Uterus (tissue), 2 donors: ENCODE results near the gene APOM.

Experiments
- POLR2A ChIP-seq, 2 donors: fragments of 450-650 bp; IDR thresholded peaks; one replicate each; pipeline ENCODE4 v1.6.1; 2016; ENCODE audit warnings: antibody characterized with exemption in 2 of 2, mild to moderate bottlenecking in 1 of 2, moderate library complexity in 1 of 2
- TF ChIP-seq, protein P1 (sequence below), 4 experiments: fragments of 200-600 bp in 2 of 4; fragments of 450-650 bp in 2 of 4; sonication (generic) in 2 of 4; IDR thresholded peaks; one replicate each; pipeline ENCODE4 v1.5.1; 2016 to 2019; ENCODE audit warnings: antibody characterized with exemption in 4 of 4, mild to moderate bottlenecking in 2 of 4, moderate library complexity in 1 of 4

DNA sequence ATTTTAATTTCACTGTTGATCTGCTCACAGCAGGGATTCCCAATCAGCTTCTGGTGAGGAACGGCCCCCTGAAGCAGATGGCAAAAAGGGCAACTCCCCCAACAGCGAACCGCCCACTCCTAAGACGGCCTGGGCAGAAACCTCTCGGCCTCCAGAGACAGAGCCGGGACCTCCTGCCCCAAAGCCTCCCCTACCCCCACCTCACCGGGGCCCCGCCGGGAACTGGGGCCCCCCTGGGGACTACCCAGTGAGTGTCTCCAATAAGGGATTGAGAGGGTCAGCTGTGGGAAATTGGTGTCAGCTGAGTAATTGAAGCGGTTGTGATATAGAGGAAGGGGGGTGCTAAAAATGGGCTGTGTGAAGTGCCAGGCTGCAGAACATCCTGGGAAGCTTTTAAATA lies 28.7 kb upstream of the APOM start:
- TF ChIP-seq, protein P1, sequence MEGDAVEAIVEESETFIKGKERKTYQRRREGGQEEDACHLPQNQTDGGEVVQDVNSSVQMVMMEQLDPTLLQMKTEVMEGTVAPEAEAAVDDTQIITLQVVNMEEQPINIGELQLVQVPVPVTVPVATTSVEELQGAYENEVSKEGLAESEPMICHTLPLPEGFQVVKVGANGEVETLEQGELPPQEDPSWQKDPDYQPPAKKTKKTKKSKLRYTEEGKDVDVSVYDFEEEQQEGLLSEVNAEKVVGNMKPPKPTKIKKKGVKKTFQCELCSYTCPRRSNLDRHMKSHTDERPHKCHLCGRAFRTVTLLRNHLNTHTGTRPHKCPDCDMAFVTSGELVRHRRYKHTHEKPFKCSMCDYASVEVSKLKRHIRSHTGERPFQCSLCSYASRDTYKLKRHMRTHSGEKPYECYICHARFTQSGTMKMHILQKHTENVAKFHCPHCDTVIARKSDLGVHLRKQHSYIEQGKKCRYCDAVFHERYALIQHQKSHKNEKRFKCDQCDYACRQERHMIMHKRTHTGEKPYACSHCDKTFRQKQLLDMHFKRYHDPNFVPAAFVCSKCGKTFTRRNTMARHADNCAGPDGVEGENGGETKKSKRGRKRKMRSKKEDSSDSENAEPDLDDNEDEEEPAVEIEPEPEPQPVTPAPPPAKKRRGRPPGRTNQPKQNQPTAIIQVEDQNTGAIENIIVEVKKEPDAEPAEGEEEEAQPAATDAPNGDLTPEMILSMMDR (IDR thresholded peaks at IDR 0.05), result no peak
- TF ChIP-seq POLR2A (IDR thresholded peaks at IDR 0.05), result no peak
